ENCODE results near the gene PDSS2.
"Not testable (repeated sequence)": the region's sequence is repeated elsewhere in the genome, so short reads cannot be mapped to it uniquely, and the experiment has no call there.

Gene PDSS2

GRCh38 chr6:107121266-107121665, 338.1 kb downstream of the PDSS2 start:
- no peak overlapping the region for H3K4me3 ChIP-seq (ENCODE audit: low read depth in 1 of 2, low read length in 1 of 2)
- H3K27ac ChIP-seq = no peak overlapping the region
- peaks cover 4 to 9% of the 10 kb centered on the region in 2 experiments for H3K4me1 ChIP-seq (ENCODE audit: control insufficient read depth in 1 of 2, insufficient read depth in 1 of 2, low read depth in 1 of 2, low read length in 1 of 2)
- H3K36me3 ChIP-seq = no peaks in the 10 kb centered on the region
- no peaks in the 10 kb centered on the region for H3K9me3 ChIP-seq
- peaks cover 28% of the 10 kb centered on the region for H3K27me3 ChIP-seq
- no peak for TF ChIP-seq CTCF (IDR thresholded peaks at IDR 0.05)

GRCh38 chr6:107120404-107120803, 339.0 kb downstream of the PDSS2 start:
- Histone ChIP-seq H3K27ac (no peak overlapping the region), H3K4me3 (ENCODE audit: low read depth in 1 of 2, low read length in 1 of 2) (no peak overlapping the region), H3K9me3 (no peaks in the 10 kb centered on the region), H3K4me1 (ENCODE audit: control insufficient read depth in 1 of 2, insufficient read depth in 1 of 2, low read depth in 1 of 2, low read length in 1 of 2) (peaks cover 12 to 17% of the 10 kb centered on the region in 2 experiments), H3K27me3 (peaks cover 37% of the 10 kb centered on the region), H3K36me3 (no peaks in the 10 kb centered on the region)
- no peak for TF ChIP-seq CTCF (IDR thresholded peaks at IDR 0.05)

- H3K9me3 ChIP-seq = no peaks in the 10 kb centered on the region
- no peak for TF ChIP-seq CTCF (IDR thresholded peaks at IDR 0.05)
- no peak overlapping the region for H3K4me3 ChIP-seq (ENCODE audit: low read depth in 1 of 2, low read length in 1 of 2)
- H3K36me3 ChIP-seq = no peaks in the 10 kb centered on the region
- peaks cover 15 to 20% of the 10 kb centered on the region in 2 experiments for H3K4me1 ChIP-seq (ENCODE audit: control insufficient read depth in 1 of 2, insufficient read depth in 1 of 2, low read depth in 1 of 2, low read length in 1 of 2)
- H3K27ac ChIP-seq = no peak overlapping the region
- peaks cover 44% of the 10 kb centered on the region for H3K27me3 ChIP-seq
Measured at GRCh38 chr6:107118976-107119375, 340.4 kb downstream of the PDSS2 start.

GRCh38 chr6:107118540-107118939, 340.8 kb downstream of the PDSS2 start:
- not testable (repeated sequence) for H3K27ac ChIP-seq; H3K4me3 ChIP-seq (ENCODE audit: low read depth in 1 of 2, low read length in 1 of 2); H3K9me3 ChIP-seq; H3K36me3 ChIP-seq
- Histone ChIP-seq H3K4me1 (ENCODE audit: control insufficient read depth in 1 of 2, insufficient read depth in 1 of 2, low read depth in 1 of 2, low read length in 1 of 2) (peaks cover 18 to 23% of the 10 kb centered on the region in 2 experiments), H3K27me3 (peaks cover 44% of the 10 kb centered on the region)

- H3K4me1 ChIP-seq (ENCODE audit: control insufficient read depth in 1 of 2, insufficient read depth in 1 of 2, low read depth in 1 of 2, low read length in 1 of 2) = peaks cover 18 to 23% of the 10 kb centered on the region in 2 experiments
Measured at GRCh38 chr6:107116931-107117330, 342.4 kb downstream of the PDSS2 start.

More at GRCh38 chr6:107116931-107117330, 342.4 kb downstream of the PDSS2 start:
- no peaks in the 10 kb centered on the region for H3K36me3 ChIP-seq
- no peak overlapping the region for H3K27ac ChIP-seq
- peaks cover 44% of the 10 kb centered on the region for H3K27me3 ChIP-seq
- no peaks in the 10 kb centered on the region for H3K9me3 ChIP-seq
- H3K4me3 ChIP-seq (ENCODE audit: low read depth in 1 of 2, low read length in 1 of 2) = no peak overlapping the region
- no peak for TF ChIP-seq CTCF (IDR thresholded peaks at IDR 0.05)

Measured in neutrophil (primary cell).